Caco-2 (cell line): Measurements from ENCODE around the gene UCN2. TPM values are rescaled to one million over a fixed set of nuclear protein-coding genes. Genes with fewer than 3 reads are reported as not detected.

Experiments
- BruUV-seq: library from RNA; stranded (reverse); fragments of 400-500 nt; replicated peaks from 2 replicates; lab custom pipeline; 2021; lab: Mats Ljungman, UMichigan
- CTCF ChIA-PET: fragments of 300-600 bp; sonication (Branson Sonifier 250); formaldehyde crosslinking; loops from one replicate; lab custom pipeline; 2022; ENCODE audit warnings: antibody characterized with exemption; lab: Charles Lee
- POLR2A ChIA-PET: fragments of 300-600 bp; sonication (Branson Sonifier 250); formaldehyde crosslinking; loops from one replicate; lab custom pipeline; 2022; ENCODE audit warnings: antibody characterized with exemption; lab: Charles Lee
- DNase-seq, 2 experiments: peaks; one replicate each; pipeline versions ENCODE4 v3.0.0 to v3.0.0-alpha.2; 2020 to 2022
- H3K27me3 ChIP-seq: replicated peaks from 2 replicates; pipeline ENCODE4 v1.6.0; 2011; ENCODE audit warnings: low read length; ENCODE audit not compliant: control insufficient read depth, insufficient read depth
- H3K36me3 ChIP-seq: 2 replicates; pipeline ENCODE4 v1.5.1; 2011; ENCODE audit warnings: low read length; ENCODE audit not compliant: control insufficient read depth, insufficient read depth
- H3K4me1 ChIP-seq: fragments of 250-450 bp; sonication (Bioruptor Pico); 2 replicates; pipeline ENCODE4 v1.5.1; 2020; ENCODE audit warnings: mild to moderate bottlenecking
- H3K4me3 ChIP-seq: 2 replicates; pipeline ENCODE4 v1.5.1; 2011; ENCODE audit warnings: low read depth, mild to moderate bottlenecking, control low read depth, low read length
- H3K9me3 ChIP-seq: fragments of 250-450 bp; sonication (Bioruptor Pico); 2 replicates; pipeline ENCODE4 v1.5.1; 2020; ENCODE audit warnings: mild to moderate bottlenecking, moderate library complexity
- H3K27ac Mint-ChIP-seq: one replicate; pipeline ENCODE4 v1.8.0; 2022; ENCODE audit warnings: mixed read lengths; ENCODE audit not compliant: unreplicated experiment
- H3K27me3 Mint-ChIP-seq: one replicate; pipeline ENCODE4 v1.8.0; 2022; ENCODE audit warnings: mixed read lengths; ENCODE audit not compliant: insufficient read depth, unreplicated experiment
- H3K36me3 Mint-ChIP-seq: one replicate; pipeline ENCODE4 v1.8.0; 2022; ENCODE audit warnings: mild to moderate bottlenecking, mixed read lengths; ENCODE audit not compliant: insufficient read depth, unreplicated experiment
- H3K4me1 Mint-ChIP-seq: one replicate; pipeline ENCODE4 v1.8.0; 2022; ENCODE audit warnings: low read depth, mixed read lengths; ENCODE audit not compliant: unreplicated experiment
- H3K4me3 Mint-ChIP-seq: one replicate; pipeline ENCODE4 v1.8.0; 2022; ENCODE audit warnings: mild to moderate bottlenecking, moderate library complexity, mixed read lengths; ENCODE audit not compliant: unreplicated experiment
- H3K9me3 Mint-ChIP-seq: one replicate; pipeline ENCODE4 v1.8.0; 2022; ENCODE audit warnings: mixed read lengths; ENCODE audit not compliant: unreplicated experiment
- CTCF ChIP-seq, 2 experiments: fragments of 200-600 bp in 1 of 2; IDR thresholded peaks; 1 replicate in 1 of 2; 2 replicates in 1 of 2; pipeline versions ENCODE4 v1.5.1 to v1.8.0; 2011 to 2022; ENCODE audit warnings: antibody characterized with exemption in 1 of 2, control low read depth in 1 of 2, inconsistent platforms in 1 of 2, low read depth in 1 of 2, low read length in 1 of 2, mild to moderate bottlenecking in 1 of 2, moderate library complexity in 1 of 2; ENCODE audit not compliant: insufficient read depth in 1 of 2, severe bottlenecking in 1 of 2, unreplicated experiment in 1 of 2
- intact Hi-C: fragments of 100-400 bp; cut with micrococcal nuclease; formaldehyde crosslinking; loops from one replicate; pipeline ENCODE4 v1.10.0; 2022; ENCODE audit not compliant: unreplicated experiment
- total RNA-seq: library from RNA; stranded (reverse); gene quantifications from 2 replicates; pipeline ENCODE4 v1.2.3, GENCODE V29; 2022

Gene UCN2
- total RNA-seq, 1 experiment from 2014 or later = 0.54 TPM

GRCh38 chr3:48567090-48567489 lies 3.5 kb upstream of the UCN2 start:
- no peaks in the 10 kb centered on the region for H3K4me1 ChIP-seq
- H3K27me3 ChIP-seq = no peaks in the 10 kb centered on the region
- no peak for DNase-seq
- POLR2A ChIA-PET = no interaction called here
- H3K27me3 Mint-ChIP-seq = no peaks in the 10 kb centered on the region
- no TSS peak for BruUV-seq
- CTCF ChIA-PET = no interaction called here
- no peaks in the 10 kb centered on the region for H3K36me3 Mint-ChIP-seq
- no peak overlapping the region for H3K4me3 ChIP-seq
- H3K4me3 Mint-ChIP-seq = no peak overlapping the region
- no peaks in the 10 kb centered on the region for H3K36me3 ChIP-seq
- no peak overlapping the region for H3K27ac Mint-ChIP-seq
- no peaks in the 10 kb centered on the region for H3K9me3 Mint-ChIP-seq
- no peak for TF ChIP-seq CTCF (IDR thresholded peaks at IDR 0.05; ENCODE audit: insufficient read depth in 1 of 2, low read depth in 1 of 2, low read length in 1 of 2, severe bottlenecking in 1 of 2, unreplicated experiment in 1 of 2)
- H3K9me3 ChIP-seq = no peaks in the 10 kb centered on the region
- no peaks in the 10 kb centered on the region for H3K4me1 Mint-ChIP-seq
- intact Hi-C loops = no loop called here

GRCh38 chr3:48566401-48566760 lies 2.8 kb upstream of the UCN2 start:
- no peaks in the 10 kb centered on the region for H3K4me1 ChIP-seq
- no peak overlapping the region for H3K27ac Mint-ChIP-seq

GRCh38 chr3:48565591-48566400 lies 2.2 kb upstream of the UCN2 start:
- Histone ChIP-seq H3K4me1 (no peaks in the 10 kb centered on the region), H3K36me3 (no peaks in the 10 kb centered on the region), H3K4me3 (no peak overlapping the region), H3K9me3 (no peaks in the 10 kb centered on the region), H3K27me3 (no peaks in the 10 kb centered on the region)
- CTCF ChIA-PET = no interaction called here
- Mint-ChIP-seq H3K27me3 (no peaks in the 10 kb centered on the region), H3K4me3 (no peak overlapping the region), H3K4me1 (no peaks in the 10 kb centered on the region), H3K27ac (no peak overlapping the region), H3K36me3 (no peaks in the 10 kb centered on the region), H3K9me3 (no peaks in the 10 kb centered on the region)
- BruUV-seq = no TSS peak
- POLR2A ChIA-PET = no interaction called here
- TF ChIP-seq CTCF (IDR thresholded peaks at IDR 0.05; ENCODE audit: insufficient read depth in 1 of 2, low read depth in 1 of 2, low read length in 1 of 2, severe bottlenecking in 1 of 2, unreplicated experiment in 1 of 2) = no peak
- intact Hi-C loops = no loop called here
- DNase-seq = no peak

More at GRCh38 chr3:48566401-48566760, 2.8 kb upstream of the UCN2 start:
- no peak for TF ChIP-seq CTCF (IDR thresholded peaks at IDR 0.05; ENCODE audit: insufficient read depth in 1 of 2, low read depth in 1 of 2, low read length in 1 of 2, severe bottlenecking in 1 of 2, unreplicated experiment in 1 of 2)
- no peaks in the 10 kb centered on the region for H3K36me3 ChIP-seq
- no peaks in the 10 kb centered on the region for H3K9me3 ChIP-seq
- Mint-ChIP-seq H3K27me3 (no peaks in the 10 kb centered on the region), H3K9me3 (no peaks in the 10 kb centered on the region), H3K4me3 (no peak overlapping the region), H3K36me3 (no peaks in the 10 kb centered on the region), H3K4me1 (no peaks in the 10 kb centered on the region)
- DNase-seq = no peak
- no peaks in the 10 kb centered on the region for H3K27me3 ChIP-seq
- intact Hi-C loops = no loop called here
- CTCF ChIA-PET = no interaction called here
- POLR2A ChIA-PET = no interaction called here
- no TSS peak for BruUV-seq
- no peak overlapping the region for H3K4me3 ChIP-seq
